Sciatic nerve (tissue), 2 donors: ENCODE measurements around the gene HBD. TPM values are rescaled to one million over a fixed set of nuclear protein-coding genes. Genes with fewer than 3 reads are reported as not detected.

ENCODE experiments used
- ATAC-seq: fragments of 200-7000 bp; cut with Tn5 transposase; one replicate; pipeline ENCODE4 v1.9.1; 2020; ENCODE audit warnings: mild to moderate bottlenecking, moderate library complexity
- DNase-seq: peaks from one replicate; pipeline ENCODE4 v3.0.0-alpha.2; 2020; ENCODE audit warnings: low spot score
- intact Hi-C: fragments of 100-400 bp; cut with DNase I; formaldehyde crosslinking; loops from one replicate; pipeline ENCODE4 v1.14.2; 2022
- total RNA-seq: library from RNA; stranded (reverse); fragmentation: NEBNext Ultra II Directional; extraction: Animal tissue kit (Norgen Biotek cat#: 25700); gene quantifications from one replicate; pipeline ENCODE4 v1.2.1, GENCODE V29; 2021
- donor health status: DM: no; HTN: no; CAD: no.
- donor health status: DM: no; HTN: no; CAD: no.

Gene HBD
- total RNA-seq, 1 donor from 2014 or later = 38.4 TPM

GRCh38 chr11:5240056-5240455, 5.8 kb upstream of the HBD start:
- no peak for DNase-seq
- intact Hi-C loops = no loop called here
- no peak for ATAC-seq

- ATAC-seq = no peak
- intact Hi-C loops = no loop called here
- DNase-seq = no peak
These were observed 4.8 kb upstream of the HBD start for GRCh38 chr11:5239046-5239445.

GRCh38 chr11:5238486-5238885, 4.2 kb upstream of the HBD start:
- intact Hi-C loops = no loop called here
- no peak for ATAC-seq
- no peak for DNase-seq

- ATAC-seq (no peak), DNase-seq (no peak)
- intact Hi-C loops = no loop called here
These were observed 3.1 kb upstream of the HBD start for GRCh38 chr11:5237420-5237819.

GRCh38 chr11:5235364-5236095, 1.2 kb upstream of the HBD start:
- DNase-seq (no peak), ATAC-seq (no peak)
- intact Hi-C loops = no loop called here

- no peak for DNase-seq
- intact Hi-C loops = no loop called here
- no peak for ATAC-seq
These were observed 976 bp downstream of the HBD start for GRCh38 chr11:5233307-5233706.

GRCh38 chr11:5232821-5233220, 1.5 kb downstream of the HBD start:
- ATAC-seq (no peak), DNase-seq (no peak)
- intact Hi-C loops = no loop called here

- no peak for DNase-seq
- intact Hi-C loops = no loop called here
- ATAC-seq = no peak
These were observed 2.1 kb downstream of the HBD start for GRCh38 chr11:5232176-5232575.

- ATAC-seq = no peak
- intact Hi-C loops = no loop called here
These were observed 3.2 kb downstream of the HBD start for GRCh38 chr11:5231111-5231510.

GRCh38 chr11:5230266-5230665, 4.0 kb downstream of the HBD start:
- intact Hi-C loops = no loop called here
- ATAC-seq = no peak

More at GRCh38 chr11:5231111-5231510, 3.2 kb downstream of the HBD start:
- DNase-seq = no peak

GRCh38 chr11:5229796-5230195, 4.5 kb downstream of the HBD start:
- ATAC-seq (no peak), DNase-seq (no peak)

More at GRCh38 chr11:5230266-5230665, 4.0 kb downstream of the HBD start:
- DNase-seq = no peak

GRCh38 chr11:5229356-5229755, 4.9 kb downstream of the HBD start:
- intact Hi-C loops = no loop called here
- no peak for DNase-seq
- no peak for ATAC-seq

More at GRCh38 chr11:5229796-5230195, 4.5 kb downstream of the HBD start:
- intact Hi-C loops = no loop called here

GRCh38 chr11:5228124-5228523, 6.2 kb downstream of the HBD start:
- intact Hi-C loops = no loop called here
- DNase-seq (no peak), ATAC-seq (no peak)

GRCh38 chr11:5227681-5228080, 6.6 kb downstream of the HBD start:
- DNase-seq (no peak), ATAC-seq (no peak)
- intact Hi-C loops = no loop called here

- DNase-seq (no peak), ATAC-seq (no peak)
- intact Hi-C loops = no loop called here
These were observed 7.5 kb downstream of the HBD start, which contains the start of gene HBB for GRCh38 chr11:5226732-5227310. Gene HBB, minus strand, starts transcription at chr11:5227071. Its CDS starts 50 bp downstream, at chr11:5227021.

GRCh38 chr11:5225480-5225871, 8.8 kb downstream of the HBD start:
- intact Hi-C loops = no loop called here
- peak; percentile 45 for ATAC-seq
- no peak for DNase-seq

- ATAC-seq (no peak), DNase-seq (no peak)
- intact Hi-C loops = no loop called here
These were observed 9.5 kb downstream of the HBD start for GRCh38 chr11:5224538-5225479.

GRCh38 chr11:5223686-5224085, 10.6 kb downstream of the HBD start:
- intact Hi-C loops = no loop called here
- ATAC-seq = no peak

GRCh38 chr11:5223146-5223545, 11.1 kb downstream of the HBD start:
- intact Hi-C loops = no loop called here
- ATAC-seq (no peak), DNase-seq (no peak)

More at GRCh38 chr11:5223686-5224085, 10.6 kb downstream of the HBD start:
- no peak for DNase-seq
